GM21367 (cell line): Measurements from ENCODE around the gene PAK6.

Experiments
- ATAC-seq: cut with Tn5 transposase; IDR thresholded peaks from one replicate; pipeline ENCODE4 v1.9.1; 2021; ENCODE audit not compliant: unreplicated experiment

The PAK6 gene

DNA sequence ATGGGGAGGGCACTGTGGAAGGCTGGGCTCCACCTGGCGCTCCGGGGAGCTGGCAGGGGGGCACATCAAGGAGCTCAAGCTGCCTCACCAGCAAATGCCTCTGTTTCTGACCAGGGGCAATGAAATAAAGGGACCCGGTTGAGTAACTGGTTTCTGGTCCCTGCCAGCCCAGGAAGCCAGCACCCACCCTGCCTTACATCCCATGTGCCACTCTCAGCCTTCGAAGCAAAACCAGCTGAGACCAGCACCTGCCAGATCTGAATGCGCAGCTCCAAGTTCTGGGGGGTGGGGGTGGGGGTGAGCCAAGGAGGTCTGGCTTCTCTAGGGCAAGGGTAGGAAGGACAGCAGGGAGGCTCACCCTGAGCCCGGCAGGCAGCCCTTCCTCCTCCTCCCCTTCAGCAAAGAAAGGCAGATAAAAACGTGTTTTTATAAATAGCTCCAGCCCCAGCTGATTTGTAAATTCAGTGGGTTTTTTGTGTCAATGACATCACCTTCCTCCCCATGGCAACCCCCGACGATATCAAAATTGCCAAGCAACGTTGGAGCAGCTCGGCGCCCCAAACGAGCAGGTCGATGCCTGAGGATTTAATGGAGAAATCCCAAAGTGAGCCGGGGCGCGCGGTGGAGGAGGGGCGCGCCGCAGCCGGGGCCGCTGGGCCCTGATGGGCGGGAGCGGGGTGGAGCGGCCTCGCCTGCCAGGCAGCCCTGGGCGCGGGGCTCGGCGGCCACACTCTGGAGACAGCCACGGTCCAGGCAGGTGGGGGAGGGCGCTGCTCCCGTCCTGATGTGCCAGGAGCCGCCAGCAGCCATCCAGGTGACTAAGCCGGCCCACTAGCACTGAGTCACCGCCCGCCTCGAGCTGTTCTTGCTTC lies at the start of gene PAK6:
PAK6 (plus strand) TSS at position 532 of the 872 bp plus-strand sequence. CDS start 25,723 bp downstream, outside the sequence.
- ATAC-seq, result no peak

DNA sequence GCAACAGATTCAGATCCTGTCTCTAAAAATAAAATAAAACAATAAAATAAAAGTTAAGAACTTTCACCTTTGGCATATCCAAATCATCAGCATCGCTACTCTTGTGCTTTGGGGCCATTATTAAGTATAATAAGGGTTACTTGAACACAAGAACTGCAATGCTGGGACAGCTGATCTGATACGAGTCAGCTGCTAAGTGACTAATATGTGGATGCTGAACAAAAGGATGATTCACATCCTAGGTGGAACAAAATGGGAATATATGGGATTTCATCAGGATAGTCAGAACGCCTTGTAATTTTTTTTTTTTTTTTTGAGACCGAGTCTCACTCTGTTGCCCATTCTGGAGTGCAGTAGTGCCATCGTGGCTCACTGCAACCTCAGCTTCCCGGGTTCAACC lies 48.3 kb upstream of the PAK6 start:
- ATAC-seq, result no peak

DNA sequence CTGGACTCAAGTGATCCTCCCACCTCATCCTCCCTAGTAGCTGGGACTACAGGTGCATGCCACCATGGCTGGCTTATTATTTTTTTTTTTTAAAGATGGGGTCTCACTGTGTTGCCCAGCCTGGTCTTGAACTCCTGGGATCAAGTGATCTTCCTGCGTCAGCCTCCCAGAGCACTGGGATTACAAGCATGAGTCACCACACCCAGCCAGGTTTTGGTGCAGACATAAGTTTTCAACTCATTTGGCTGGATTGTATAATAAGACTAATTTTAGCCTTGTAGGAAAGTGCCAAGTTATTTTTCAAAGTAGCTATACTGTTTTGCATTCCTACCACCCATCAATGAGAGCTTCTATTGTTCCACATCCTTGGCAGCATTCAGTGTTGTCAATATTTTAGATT lies 45.9 kb upstream of the PAK6 start:
- no peak for ATAC-seq

DNA sequence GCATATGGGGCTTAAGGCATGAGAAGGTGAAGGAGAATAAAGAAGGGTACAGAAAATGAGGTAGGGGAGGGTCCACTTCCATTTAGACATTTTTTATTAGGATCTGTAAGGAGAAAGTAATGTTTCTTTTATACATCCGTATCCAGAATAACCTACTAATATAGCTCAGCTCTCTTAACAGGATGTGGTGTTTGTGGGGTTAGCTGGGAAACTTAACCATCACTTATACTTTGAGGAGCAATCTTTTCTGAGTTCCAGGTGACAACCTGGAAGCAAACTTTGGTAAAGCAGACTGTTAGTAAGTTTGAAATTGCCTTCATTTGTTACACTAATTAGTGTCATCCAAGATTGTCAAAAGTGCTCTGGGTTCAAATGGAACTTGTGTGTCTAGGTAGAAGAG lies 41.4 kb upstream of the PAK6 start:
- no peak for ATAC-seq

DNA sequence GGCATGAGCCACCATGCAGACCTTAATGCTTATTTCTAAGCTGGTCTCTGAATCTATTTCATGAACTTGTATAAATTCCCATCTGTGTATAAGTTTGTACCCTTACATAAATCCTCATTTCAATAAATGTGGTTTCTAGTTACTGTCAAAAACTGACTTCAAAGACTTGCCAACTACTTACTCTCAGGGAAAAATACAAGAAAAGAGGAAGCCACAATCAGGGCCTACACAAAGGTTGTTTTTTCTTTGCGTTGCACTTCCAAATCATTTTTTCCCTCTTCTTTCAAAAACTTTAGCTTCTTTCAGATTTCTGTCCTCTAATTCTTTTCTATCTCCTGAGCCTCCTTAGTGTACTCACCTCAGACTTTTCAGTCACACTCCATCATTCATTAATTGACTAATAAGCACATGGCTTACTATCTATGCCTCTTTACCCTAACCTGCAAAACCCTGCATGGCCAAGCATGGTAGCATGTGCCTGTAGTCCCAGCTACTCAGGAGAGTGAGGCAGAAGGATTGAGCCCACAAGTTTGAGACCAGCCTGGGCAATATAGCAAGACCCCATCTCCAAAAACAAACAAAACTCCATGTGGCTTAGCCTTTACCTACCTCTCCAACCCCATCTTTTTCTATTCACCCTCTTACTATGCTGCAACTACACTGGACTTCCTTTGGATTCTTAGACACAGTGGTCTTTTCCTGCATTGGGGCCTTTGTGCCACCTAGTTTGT lies 40.3 kb upstream of the PAK6 start:
- no peak for ATAC-seq

DNA sequence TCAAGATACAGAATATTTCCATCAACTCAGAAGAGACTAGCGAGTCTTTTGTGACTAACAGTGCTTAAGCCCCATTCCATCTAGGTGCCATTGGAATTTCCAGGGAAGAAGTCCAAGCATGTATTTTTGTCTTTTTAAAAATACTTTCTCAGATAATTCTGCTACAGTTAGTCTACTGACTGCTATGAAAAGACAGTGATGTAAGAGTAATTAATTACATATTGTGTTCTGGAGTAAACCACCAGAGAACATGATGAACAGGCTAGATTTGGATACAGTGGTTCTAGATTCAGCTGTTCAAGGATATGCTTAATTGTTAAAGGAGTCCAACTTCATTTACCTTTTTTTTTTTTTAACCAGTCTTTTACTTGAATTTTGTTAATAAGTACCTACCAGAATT lies 34.8 kb upstream of the PAK6 start:
- ATAC-seq, result no peak

DNA sequence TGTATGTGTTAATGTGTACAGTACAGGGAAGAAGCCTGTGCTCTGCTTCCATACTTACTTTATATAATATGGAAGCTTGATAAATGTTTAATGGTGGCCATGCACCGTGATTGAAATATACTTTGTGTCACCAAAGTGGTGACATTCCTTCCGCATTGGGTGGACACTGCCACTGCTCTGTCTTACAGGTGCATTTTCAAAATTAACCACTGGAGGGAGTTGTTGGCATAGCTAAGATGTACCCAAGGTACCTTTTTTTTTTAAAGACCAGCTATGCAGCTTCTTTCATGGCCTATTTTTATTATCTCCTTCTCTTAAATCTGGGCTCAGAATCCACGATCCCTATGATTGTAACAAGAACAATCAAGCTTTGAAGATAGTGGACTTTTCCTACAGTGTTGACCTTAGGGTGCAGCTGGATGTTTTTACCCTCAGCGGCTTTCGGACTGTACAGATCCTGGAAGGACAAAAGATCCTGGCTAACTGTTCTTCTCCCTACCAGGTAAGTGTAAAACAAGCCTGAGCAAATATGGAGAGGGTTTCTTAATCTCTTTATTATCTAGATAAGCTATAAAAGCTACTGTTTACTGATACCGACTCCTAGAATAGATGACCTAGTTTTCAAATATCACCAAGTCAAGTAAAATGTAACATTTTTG lies 21.6 kb upstream of the PAK6 start:
- ATAC-seq, result no peak

DNA sequence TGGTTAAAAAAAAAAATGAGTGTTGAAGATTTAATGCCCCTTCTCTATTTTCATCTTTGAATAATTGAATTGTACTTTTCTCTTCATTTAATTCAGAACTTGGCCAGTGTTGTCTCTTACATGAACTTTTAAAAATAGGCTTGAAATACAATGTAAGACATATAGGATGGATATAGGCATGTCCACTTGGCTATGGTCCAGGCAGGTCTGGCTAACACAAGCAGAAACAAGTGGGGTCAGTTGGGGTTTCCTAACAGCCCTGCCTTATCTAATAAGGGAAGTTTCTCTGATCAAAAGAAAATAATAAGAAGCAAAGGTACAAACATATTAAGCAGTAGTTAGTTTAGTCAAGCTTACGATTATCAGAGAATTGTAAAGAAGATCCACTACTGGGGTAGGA lies 19.1 kb upstream of the PAK6 start:
- no peak for ATAC-seq

DNA sequence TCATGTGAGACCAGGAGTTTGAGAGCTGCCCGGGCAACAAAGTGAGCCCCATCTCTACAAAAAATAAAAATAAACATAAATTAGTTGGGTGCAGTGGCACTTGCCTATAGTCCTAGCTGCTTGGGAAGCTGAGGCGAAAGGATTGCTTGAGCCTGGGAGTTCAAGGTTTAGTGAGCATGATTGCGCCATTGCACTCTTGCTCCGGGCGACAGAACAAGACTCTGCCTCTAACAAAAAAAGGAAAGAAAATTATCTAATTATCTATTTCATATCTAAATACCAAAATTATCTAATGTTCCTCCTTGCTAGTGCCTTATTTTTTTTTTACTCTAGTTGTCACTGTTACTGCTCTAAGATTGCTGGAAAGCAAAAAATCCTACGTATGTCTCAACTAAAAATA lies 16.7 kb upstream of the PAK6 start:
- ATAC-seq, result no peak

DNA sequence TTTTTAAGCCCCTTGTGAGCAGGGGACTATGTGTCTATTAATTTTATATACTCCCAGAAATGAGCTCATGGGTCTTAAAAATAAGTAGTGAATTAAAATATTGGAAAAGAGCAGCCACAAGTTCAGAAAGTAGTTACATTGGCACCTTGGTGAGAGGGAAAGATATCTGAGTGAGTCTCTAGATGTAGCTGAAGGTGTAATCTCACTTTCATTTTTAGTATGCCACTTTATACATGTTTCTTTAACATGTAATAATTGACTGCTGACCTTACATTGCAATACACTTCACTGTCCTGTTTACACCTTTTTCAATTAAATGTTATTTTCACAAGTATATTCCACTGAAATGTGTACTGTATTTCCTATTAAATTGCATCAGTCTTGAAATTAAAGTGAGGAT lies 12.1 kb upstream of the PAK6 start:
- no peak for ATAC-seq

DNA sequence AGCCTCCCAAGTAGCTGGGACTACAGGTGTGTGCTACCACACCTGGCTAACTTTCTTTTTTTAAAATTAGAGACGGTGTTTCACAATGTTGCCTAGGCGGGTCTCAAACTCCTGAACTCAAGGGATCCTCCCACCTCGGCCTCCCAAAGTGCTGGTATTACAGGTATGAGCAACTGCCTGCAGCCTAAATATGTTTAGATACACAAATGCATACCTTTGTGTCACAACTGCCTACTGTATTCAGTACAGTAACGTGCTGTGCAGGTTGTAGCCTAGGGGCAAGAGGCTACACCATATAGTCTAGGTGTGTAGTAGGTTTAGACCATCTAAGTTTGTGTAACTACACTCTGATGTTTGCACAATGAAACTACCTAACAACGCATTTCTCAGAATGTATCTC lies 9.5 kb upstream of the PAK6 start:
- no peak for ATAC-seq

DNA sequence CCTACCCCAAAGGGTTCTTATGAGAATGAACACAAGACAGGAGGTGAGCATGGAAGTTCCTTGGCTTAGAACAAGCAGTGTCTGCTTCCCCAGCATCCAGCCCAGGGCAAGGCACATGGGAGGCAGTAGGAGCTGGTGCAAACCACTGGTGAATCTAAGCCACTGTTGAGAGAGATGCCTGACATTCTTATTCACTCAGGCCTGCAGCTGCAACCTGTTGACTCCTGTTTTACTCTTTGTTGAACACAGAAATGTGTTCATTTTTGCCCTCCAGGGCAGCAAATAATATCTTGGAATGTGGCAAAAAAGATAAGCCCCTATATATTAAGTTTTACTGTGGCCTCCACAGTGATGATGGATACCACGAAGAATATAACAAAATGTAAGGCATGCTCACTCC lies 8.9 kb upstream of the PAK6 start:
- no peak for ATAC-seq

DNA sequence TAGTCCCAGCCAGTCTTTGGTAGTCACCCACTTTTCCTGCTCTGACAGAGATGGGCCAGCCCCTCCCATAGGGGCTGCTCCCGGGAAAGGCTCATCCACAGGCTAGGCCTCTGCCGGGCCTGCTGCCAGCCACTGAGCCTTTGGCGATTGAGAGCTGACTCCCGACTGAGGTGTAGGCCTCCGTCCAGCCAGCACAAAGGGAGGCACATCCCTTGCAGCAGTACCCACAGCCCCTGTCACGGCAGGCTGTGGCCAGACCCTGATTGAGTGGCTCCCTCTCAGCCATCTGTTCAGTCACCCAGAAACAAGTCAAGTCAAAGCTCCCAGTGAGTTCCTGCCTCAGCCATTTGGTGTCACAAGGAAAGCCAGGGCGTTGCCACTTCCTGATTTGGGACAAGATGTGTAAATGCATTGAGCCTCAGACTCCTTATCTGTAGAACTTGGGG lies 6.2 kb upstream of the PAK6 start:
- no peak for ATAC-seq

DNA sequence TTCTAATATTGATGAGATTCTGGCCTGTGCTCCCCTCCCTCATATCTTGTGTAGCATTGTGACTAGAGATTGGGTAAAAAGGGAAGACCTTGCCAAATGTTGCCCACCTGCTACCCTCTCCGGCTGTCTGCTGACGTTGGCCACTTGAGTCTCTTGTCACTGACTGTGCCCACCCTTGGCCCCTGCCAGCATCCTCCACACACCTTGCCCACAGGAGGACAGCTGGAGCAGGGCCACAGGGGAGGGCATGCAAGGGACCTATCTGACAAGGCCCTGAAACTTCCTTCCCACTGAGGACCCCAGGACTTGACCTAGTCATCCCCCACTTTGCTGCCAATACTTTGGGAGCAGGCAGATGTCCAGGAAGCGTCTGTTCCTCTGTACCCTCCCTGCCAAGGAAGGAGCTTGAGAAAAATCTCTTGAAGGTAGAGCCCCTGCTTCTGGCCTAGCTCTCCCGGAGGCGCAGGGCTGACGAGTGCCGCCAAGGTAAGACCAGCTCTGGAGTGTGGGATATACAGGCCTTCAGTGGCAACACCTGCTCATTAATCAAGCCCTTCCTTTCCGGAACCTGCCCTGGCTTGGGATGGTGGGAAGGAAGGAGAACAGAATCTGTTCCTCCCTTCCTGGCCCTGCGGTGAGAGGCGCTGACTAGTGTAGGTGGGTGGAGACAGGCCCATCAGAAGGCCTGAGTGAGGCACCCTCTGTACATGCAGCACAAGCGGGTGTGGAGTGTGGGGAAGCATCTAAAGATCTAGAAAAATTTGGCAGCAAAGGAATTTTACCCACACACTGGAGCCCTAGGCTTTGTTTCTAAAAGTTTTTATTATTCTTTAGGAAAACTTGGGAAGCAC lies 4.9 kb upstream of the PAK6 start:
- no peak for ATAC-seq

DNA sequence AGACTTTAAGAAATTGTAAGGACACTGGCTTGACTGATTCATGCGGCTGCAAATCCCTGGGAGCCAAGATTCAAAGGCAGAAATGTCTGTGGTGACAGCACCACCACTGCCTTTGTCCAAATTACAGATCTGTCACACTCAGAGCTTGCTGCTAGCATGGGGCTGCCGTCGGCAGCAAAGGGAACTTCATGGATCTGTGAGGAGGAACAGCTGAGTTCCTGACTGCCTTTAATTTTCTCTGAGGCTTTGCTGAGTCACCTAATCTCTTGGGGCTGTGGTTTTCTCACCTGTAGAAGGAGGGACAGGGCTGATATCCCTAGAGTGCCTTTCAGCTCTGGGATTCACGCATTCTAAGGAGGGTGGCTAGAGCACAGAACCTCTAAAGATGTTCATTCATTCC lies 4.1 kb upstream of the PAK6 start:
- no peak for ATAC-seq

DNA sequence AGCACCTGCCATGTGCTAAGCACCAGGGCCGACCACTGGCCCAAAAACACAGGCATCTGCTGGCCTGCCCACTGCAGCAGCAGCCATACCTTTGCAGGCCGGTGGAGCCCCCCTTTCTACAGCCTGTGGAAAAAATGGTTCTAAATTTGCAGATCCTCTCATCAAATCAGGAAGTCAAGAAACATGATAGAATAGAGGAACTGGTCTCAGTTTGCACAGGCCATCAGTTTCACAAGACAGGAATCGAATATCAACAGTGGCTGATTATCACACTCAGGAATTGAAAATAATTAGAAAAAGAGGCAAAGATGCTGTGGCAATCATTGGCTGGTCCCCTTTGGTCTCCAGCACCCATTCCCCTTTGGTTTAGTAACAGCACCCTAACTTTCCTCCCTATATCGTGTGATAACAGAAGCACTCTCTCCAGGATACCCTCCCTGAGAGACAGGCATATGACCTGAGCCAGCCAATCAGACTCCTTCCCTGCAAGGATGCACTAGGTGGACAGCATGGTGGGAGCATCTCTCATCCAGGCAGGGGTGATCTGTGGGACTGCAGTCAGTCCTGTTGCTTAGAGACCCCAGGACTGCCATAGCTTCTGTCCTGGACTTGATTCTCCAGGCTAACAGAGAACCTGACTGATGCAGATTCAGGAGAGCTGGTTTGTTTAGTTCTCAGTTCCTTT lies 3.5 kb upstream of the PAK6 start:
- ATAC-seq, result no peak

DNA sequence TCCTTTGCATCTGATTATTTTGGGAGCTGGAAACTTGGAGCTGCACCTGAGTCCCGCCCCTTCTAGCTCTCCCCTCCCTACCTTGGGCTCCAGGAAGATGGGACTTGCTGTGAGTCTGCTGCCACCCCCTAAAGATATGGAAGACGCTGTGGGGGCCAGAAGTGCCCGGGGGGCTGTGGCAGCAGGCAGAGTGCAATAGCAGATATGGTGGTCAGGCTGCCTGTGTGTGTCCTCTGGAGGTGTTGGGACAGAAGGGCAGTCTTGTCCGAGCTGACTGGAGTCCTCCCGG lies 485 bp downstream of the PAK6 start:
- no peak for ATAC-seq

DNA sequence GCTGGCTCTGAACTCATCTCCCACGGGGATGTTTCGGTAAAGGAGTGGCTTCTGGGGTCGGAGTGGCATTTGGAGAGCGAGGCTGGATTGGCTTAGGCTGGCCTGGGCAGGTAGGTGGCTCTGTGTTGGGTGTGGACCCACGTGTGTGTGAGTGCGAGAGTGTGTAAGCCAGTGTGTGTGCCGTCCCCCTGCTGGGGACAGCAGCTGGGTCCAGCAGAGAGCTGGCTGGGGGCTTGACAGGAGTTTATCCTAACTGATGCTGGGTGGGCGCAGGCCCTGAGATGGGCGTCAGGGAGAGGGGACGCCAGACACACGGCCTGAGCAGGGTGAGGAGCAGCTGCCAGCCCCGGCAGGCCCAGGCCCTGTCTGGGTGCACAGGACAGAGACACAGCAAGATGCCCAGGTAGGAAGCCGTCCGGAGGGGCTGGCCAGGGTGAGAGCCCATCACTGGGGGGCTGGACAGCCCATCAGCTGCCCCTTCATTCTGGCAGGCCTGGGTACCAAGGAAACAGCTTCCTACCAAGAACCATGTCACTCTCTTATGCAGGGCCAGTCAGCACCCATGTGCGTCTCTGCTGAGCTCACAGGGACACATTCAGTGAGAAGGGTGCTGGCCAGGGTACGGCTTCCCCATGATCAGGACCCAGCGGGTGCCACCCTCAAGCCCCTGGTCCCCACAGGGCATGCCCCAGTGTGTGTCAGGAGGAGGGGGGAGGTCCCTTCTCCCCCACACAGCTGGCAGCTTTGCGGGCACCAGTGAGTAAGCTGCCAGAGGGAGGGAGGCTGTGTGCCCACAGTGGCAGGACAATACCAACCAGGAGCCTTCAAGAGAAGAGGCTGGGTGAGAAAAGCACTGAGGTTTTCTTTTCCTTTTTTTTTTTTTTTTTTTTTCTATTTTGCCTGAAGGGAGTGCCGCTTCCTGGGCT lies 1.1 kb downstream of the PAK6 start:
- no peak for ATAC-seq

DNA sequence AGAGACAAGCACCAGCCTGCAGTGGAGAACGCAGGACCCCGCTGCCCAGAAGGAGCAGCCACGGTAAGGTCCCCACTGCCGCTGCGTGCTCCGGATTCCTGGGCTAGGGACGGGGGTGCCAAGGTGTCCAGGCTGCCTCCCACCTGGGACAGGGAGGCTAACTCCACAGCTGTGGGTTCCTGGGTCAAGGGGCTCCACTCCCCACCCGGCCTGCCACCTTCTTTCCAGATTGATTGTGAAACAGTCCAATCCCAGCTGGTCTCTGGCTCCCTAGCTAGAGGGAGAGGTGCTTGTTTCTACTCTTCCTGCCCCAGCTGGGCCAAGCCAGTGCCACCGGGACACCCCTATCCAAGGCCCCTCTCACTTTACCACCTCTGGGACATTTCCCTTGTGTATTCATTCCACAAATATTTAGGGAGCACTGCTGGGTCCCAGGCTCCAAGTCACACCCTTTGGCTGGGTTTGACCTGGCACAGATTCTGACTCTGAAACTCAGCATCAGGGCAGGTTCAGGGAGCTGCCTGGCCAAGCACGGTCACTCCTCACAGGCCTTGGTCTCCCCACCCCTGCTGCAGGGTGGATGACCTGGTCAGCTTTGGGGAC lies 1.9 kb downstream of the PAK6 start:
- ATAC-seq, result no peak
